ENCODE data around the gene MS4A10.

DNA sequence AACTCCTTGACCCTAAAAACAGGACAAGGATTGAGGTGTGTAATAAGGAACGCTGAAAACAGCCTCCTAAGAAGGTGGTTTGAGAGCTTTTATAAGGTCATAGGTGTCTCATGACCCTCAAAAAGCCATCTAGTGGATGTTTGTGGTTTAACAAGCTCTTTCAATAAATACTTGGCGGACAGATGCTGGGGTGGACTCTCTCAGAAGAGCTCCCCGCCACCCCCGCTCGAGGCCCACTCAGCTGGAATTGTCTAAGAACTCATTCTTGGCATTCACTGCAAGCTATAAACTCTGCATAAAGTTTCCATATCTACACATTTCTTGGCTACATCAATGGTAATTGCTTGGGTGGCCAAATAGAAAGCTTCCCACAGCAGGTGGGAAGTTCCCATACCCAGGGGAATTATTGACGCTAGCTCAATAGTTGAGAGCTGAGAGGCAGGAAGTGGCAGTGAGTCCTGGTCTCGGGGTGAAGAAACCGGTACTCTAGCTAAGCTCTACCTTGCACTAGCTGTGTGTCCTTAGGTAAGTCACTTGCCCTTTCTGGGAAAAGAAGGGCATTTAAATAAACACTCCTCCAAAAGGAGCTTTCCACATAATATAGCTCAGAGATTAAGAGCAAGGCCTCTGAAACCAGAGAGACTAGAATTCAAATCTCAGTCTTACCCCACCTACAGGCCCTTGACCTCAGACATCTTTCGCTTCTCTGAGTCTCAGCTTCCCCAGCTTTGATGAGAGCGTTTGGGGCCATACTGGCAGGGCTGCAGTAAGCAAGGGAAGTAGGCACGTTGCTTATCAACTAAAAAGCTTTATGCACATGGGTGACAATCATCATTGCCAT lies 22.1 kb upstream of the MS4A10 start:
- TF ChIP-seq, protein P1, sequence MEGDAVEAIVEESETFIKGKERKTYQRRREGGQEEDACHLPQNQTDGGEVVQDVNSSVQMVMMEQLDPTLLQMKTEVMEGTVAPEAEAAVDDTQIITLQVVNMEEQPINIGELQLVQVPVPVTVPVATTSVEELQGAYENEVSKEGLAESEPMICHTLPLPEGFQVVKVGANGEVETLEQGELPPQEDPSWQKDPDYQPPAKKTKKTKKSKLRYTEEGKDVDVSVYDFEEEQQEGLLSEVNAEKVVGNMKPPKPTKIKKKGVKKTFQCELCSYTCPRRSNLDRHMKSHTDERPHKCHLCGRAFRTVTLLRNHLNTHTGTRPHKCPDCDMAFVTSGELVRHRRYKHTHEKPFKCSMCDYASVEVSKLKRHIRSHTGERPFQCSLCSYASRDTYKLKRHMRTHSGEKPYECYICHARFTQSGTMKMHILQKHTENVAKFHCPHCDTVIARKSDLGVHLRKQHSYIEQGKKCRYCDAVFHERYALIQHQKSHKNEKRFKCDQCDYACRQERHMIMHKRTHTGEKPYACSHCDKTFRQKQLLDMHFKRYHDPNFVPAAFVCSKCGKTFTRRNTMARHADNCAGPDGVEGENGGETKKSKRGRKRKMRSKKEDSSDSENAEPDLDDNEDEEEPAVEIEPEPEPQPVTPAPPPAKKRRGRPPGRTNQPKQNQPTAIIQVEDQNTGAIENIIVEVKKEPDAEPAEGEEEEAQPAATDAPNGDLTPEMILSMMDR (optimal IDR thresholded peaks at IDR 0.05 in 1 of 3, IDR thresholded peaks at IDR 0.05 in 1 of 3, conservative IDR thresholded peaks at IDR 0.05 in 1 of 3; ENCODE audit: extremely low read depth in 1 of 3, insufficient read depth in 2 of 3, low read length in 3 of 3), result peak in 2 of 3 experiments; percentile 14 to 53
- no peak for TF ChIP-seq EZH2 (IDR thresholded peaks at IDR 0.05; ENCODE audit: low read length)
